GM18505 (cell line): ENCODE data around the gene HDAC3.
"Not testable (repeated sequence)": the region's sequence is repeated elsewhere in the genome, so short reads cannot be mapped to it uniquely, and the experiment has no call there.

Experiments
- ATAC-seq: cut with Tn5 transposase; IDR thresholded peaks from one replicate; pipeline ENCODE4 v1.9.1; 2021; ENCODE audit not compliant: unreplicated experiment
- POLR2A ChIP-seq: IDR thresholded peaks from 4 replicates; pipeline ENCODE4 v1.6.1; 2011; ENCODE audit warnings: borderline replicate concordance; ENCODE audit not compliant: insufficient read depth, insufficient read length; ENCODE audit errors: extremely low read depth

The HDAC3 gene

DNA sequence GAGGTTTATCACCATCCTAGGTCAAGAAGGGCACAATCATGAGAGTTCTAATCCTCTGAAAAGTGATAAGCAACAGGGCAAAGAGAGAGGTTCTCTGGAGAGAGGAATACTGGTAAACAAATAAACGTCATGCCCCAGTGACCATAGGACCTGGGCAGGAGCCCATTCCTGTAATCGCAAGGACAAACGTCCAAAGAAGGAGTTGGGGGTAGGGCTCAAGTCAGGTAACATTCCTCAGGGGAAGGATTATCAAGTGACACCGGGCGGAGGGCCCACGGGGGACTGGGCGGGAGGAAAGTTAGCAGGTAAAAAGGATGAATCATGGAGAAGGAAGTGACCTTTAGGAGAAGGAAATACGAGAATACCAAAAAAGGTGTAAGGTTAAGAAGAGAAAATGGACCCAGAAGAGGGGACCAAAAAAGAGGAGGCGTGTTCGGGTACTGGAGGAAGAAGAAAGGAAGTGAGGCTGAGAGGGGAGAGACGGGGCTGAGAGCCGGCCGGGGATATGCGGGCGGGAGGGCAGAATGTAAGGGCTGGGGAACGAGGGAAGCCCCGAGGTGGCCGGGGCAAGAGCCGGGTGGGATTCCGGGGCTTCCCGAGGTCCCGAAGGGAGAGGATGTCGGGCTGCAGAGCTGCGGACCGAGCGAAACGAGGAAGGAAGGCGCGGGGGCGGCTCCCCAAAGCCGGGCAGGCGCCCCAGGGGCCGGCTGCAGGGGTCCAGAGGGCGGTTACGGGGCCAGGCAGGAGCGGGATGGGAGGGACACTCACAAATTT is 18.4 kb downstream of the HDAC3 start:
- peak; percentile 24 for ATAC-seq
- no peak for TF ChIP-seq POLR2A

DNA sequence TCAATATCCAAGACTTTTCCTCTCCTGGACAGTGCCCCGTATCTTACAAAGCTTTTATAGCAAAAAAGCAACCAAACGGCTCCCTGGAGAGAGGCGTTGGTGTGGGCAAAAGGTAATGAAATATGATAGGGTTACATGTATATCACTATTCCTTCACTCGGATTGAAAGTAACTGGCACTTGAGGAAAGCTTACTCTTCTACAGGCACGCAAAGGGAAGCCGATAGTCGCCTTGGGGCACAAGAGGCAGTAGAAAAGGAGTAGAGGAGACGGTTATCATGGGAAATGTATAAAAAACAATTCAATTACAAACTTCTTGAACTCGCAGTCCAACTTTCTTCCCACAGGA is 19.0 kb downstream of the HDAC3 start:
- no peak for ATAC-seq
- no peak for TF ChIP-seq POLR2A

DNA sequence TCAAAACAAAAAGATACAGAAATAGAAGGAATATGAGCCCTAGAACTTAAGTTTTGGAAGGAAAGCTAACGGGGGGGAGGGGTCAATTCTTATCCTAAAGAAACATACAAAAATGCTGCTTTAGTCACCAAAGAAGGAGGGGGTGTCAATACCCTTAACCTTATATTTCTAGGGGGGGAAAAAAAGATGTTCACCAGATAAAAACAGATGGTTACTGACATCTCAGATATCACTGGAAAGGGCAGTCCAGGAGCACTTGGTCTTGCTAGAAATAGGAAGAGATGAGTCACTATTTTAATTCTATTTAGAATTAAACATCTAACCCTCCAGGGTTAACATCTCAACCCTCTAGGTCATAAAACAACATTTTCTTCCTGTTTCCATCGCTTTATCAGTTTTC is 19.5 kb downstream of the HDAC3 start:
- ATAC-seq: no peak

DNA sequence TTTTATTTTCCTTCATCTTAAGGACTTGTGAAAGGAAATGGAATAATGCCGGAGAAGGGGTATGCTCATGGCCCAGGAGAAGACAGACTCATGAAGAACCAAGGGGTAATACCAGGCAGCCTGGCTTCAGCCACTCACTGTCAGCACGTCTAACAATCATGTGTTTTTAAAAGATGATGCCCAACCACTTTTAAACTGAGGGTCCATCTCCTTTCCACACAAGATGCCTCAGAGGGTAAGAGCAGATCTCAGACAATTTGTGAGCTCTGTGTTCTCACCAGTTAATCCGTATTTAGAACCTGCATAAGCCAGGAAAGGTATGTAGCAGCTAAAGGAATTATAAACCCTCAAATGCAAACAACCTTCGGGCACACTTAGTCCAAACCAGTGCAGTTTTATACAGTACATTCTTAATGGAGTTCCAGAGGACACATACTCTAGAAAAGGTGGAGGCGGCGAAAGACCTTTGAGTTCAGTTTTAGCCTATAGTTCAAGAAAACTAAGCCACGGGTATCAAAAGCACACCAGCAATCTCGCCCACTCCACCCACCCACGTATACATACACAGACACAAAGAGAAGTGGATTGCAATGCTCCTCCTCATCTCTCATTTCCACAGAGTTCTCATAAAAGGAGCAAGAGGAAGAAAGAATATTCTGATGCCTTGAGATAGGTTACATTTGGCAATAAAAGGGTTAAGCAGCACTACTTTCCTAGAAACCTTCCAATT is 20.5 kb downstream of the HDAC3 start:
- no peak for ATAC-seq
- no peak for TF ChIP-seq POLR2A

More for the DNA sequence above, 19.5 kb downstream of the HDAC3 start:
- no peak for TF ChIP-seq POLR2A

DNA sequence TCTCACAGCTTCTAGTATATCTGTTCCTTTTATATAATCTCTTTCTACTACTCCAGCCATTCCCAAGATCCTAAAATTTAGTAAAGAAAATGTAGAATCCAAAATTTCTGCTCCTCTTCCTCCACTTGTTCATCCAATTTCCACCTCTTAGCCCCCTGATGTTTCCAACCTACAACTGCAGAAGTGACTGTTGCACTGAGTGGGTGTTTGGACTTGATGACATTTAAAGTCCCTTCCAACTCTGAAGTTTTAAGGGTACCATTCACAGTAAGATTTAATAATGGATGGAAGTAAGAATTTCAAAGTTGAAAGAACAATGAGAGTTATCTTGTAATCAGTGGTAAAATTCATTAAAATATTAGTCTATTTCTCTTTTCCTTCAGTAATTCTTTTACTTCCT is 23.3 kb downstream of the HDAC3 start:
- ATAC-seq: no peak
- no peak for TF ChIP-seq POLR2A

DNA sequence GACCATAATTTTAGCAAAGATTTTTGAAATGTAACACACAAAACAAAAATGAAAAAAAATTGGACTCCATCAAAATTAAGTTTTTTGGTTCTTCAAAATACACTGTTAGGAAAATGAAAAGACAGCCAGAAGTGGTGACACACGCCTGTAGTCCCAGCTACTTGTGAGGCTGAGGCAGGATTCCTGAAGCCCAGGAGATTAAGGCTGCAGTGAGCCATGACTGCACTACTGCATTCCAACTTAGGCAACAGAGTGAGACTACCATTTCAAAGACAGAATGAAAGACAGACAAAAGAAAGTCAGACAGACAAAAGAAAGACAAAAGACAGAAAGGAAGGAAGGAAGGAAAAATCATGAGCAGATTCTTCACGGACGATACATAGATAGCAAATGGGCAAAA is 25.4 kb downstream of the HDAC3 start:
- ATAC-seq: no peak
- no peak for TF ChIP-seq POLR2A

DNA sequence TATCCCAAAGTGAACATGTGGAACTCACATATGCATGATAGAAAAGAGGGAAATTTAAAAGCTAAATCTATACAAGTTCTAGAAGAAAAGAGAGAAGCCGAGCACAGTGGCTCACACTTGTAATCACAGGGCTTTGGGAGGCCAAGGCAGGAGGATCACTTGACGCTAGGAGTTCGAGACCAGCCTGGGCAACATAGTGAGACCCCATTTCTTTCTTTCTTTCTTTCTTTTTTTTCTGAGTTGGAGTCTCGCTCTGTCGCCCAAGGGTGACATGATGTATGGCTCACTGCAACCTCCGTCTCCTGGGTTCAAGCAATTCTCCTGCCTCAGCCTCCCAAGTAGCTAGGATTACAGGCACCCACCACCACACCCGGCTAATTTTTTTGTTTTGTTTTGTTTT is 26.7 kb downstream of the HDAC3 start:
- not testable (repeated sequence) for ATAC-seq

DNA sequence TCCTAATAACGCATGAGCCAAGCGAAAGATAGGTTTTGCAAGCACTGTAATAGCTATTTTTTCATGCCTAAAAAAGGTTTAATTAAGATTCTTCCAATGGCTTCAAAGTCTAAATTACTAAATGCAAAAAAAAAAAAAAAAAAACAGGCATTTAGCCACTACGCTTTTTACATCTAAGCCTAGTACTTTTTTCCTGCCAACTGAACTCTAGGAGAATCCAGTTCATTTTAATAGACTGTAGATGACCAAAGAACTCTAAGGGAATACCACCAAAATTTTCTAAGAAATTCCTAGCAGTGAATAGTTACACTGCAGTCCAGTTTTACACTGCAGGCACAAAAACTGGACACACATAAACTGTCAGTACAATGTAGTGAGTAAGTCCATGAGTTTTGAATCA is 27.6 kb downstream of the HDAC3 start:
- no peak for TF ChIP-seq POLR2A
- no peak for ATAC-seq

DNA sequence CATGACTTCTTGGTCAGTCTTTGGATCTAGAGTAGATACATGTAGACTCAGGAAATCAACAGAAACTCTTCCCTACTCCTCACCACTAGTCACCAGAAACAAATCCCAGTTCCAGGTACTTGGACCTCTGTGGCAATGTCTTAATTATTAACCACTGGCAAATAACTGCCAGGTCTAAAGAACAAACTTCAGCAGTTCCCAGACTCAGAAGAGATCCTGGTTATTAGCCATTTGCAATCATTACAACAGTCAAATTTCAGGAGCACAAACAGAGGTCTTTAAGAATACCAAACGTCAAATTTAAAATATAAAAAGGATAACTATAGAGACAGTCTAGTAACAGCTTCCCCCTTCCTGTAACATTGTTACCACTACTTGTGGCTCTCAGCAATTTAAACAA is 28.1 kb downstream of the HDAC3 start:
- ATAC-seq: no peak
- TF ChIP-seq POLR2A: no peak

DNA sequence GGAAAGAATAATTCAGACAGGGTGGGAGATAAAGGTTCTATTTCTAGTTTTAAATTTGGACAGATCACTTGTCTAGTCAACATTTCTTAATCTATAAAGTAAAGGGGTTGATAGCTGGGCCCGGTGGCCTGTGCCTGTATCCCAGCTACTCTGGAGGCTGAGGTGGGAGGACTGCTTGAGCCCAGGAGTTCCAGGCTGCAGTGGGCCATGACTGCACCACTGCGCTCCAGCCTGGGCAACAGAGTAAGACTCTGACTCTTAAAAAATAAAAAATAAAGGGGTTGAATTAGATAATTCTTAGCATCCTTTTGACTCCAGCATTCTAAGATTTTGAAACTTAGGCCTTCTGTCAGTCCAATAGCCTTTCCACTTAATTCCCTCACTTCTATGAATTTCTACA is 28.6 kb downstream of the HDAC3 start:
- TF ChIP-seq POLR2A: no peak
- no peak for ATAC-seq

DNA sequence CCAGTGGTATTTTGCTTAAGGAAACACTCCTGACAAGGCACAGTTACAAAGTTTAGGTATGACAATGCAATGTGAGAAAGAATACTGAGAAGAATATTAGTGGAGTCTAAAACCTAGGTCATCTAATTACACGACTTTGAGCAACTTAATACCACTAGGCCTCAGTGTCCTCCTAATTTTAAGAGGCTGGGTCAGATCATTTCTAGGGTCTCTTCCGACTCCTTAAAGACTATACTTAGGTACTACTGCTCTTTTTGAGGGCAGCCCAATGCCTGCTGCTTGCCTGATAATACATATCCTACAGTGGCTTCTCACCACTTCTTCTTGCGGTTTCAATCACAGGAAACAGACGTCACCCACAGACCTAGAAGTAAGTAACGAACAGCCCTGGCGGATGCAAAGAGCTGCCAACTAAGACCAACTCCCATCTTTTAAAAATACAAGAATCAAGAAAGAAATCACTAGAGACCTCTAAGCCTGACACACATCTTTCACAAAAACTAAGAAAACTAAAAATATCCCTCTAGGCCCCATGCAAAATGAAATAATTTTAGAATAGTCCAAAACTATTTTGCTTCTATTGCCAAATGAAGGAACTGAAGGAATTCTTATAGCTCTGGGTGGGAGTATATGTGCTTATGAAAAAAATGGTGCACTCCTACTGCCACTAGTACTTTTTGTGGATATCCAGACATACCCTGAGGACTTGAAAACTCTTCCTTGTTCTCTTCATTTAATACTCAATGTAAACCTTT is 30.9 kb downstream of the HDAC3 start:
- no peak for TF ChIP-seq POLR2A
- peak; percentile 94 for ATAC-seq

DNA sequence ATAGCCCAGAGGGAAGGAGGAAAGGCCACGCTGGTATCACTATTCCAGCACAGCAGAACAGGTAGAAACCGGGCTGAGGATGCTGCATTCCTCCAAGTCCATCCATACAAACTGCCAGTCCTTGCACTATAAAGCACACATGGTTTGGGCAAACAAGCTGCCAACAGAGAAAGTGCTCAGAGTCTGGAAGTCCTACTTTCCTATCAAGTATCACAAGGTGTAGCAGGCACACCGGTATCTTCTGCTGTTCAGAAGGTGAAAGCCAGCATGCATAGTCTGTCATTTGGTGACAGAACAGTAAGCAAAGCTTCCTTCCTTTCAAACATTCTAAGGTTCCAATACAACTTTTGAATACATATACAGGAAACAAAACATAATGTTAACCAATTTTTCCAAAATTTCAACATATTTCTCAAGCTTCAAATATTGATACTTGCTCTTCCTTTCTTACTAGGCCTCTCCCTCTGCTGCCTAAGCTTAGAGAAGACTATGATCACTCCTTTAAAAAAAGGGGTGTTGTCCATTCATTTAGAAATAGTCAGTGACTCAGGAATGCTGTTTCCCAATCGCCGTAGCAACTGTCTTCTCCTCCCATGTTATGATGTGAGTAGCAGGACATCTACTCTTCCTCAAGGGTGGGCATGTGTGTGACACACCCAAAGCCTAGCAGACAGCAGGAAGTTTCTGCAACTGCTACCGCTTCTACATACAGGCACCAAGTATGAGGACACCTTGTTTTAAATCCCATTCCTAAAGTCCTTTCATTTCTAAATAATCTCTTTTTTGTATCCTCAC is 32.5 kb downstream of the HDAC3 start:
- no peak for ATAC-seq
- TF ChIP-seq POLR2A: no peak

DNA sequence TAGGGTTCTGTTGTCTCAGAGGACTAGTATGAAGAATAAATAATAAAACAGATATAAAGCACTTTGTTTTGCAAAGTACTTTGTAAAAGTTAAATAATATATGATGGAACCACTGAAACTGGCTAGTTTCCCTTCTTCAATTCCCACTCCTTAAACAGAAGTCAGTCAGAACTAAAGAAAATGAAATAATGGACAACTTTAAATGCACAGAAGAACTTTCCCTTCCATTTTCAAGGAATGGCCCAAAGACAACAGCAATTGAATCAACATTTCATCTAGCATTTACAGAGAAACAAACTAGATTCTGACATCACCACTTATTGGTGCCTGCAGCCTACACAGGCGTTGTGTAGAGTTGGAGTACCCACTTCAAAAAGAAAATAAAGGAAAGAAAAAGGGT is 34.0 kb downstream of the HDAC3 start:
- no peak for TF ChIP-seq POLR2A
- no peak for ATAC-seq

DNA sequence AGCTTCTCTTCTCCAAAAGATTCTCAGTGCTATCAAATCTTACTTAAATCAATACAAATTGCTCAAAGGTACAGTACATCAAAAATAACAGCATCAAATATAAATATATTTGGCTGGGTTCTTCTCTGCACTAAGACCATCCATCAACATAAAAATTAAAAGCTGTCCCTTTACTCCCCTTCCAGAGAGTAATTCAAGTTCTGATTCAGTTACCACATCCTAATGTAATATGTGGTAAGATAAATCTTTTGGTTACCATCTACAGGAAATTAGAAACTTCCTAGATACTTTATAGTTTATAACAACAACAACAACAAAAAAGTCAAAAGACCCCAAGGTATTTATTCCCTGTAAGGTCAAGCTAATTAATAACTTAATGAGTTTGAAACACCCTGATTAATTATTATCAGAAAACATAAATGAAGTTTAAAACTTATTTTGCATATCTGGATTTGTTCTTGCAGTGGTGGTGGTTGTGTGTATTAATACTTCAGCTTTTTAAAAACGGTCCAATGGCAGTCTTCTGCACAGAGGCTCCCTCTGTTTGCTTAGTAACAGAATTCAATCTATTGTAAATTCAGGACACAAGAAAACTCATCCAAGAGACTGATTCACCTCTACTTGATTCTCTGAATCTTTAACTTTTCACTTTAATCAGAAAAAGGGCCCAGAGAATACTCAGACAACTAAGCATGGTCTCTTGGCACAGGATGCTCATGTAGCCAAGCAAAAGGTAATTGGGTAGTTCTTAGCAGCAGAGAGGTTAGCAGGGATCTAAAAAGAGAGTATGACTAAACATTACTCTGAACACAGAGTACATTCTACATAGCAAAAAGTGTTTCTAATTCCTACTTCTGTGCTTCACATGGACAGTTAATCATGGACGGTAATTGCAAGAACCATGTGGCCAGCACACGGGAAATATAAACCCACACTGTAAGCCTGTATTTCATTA is 38.0 kb downstream of the HDAC3 start:
- peak; percentile 45 for ATAC-seq
- TF ChIP-seq POLR2A: no peak
